H1 (cell line): ENCODE results near the gene MYO7B. TPM values are rescaled to one million over a fixed set of nuclear protein-coding genes. Genes with fewer than 3 reads are reported as not detected.

ENCODE experiments used
- CTCF ChIA-PET: fragments of 300-600 bp; sonication (Branson Sonifier 250); formaldehyde crosslinking; loops from one replicate; lab custom pipeline; 2021; ENCODE audit not compliant: partially characterized antibody; lab: Charles Lee
- POLR2A ChIA-PET: fragments of 300-600 bp; sonication (Branson Sonifier 250); formaldehyde crosslinking; loops from one replicate; lab custom pipeline; 2021; ENCODE audit warnings: inconsistent platforms; ENCODE audit not compliant: partially characterized antibody; lab: Charles Lee
- DNase-seq, 2 experiments: peaks; one replicate each; pipeline versions ENCODE4 v3.0.0 to v3.0.0-alpha.2; 2010 to 2022; ENCODE audit warnings: low spot score in 2 of 2, low read depth in 1 of 2, mixed read lengths in 1 of 2
- FAIRE-seq: peaks from 2 replicates; lab custom pipeline; 2011; peaks lifted over from hg19 to GRCh38; lab: Jason Lieb, UNC
- H2AFZ ChIP-seq: 2 replicates; pipeline ENCODE4 v1.8.1; 2012; ENCODE audit warnings: low read length, inconsistent platforms
- H2AK5ac ChIP-seq: 2 replicates; pipeline ENCODE4 v1.6.1; 2013; ENCODE audit warnings: low read depth, low read length
- H2BK120ac ChIP-seq: replicated peaks from 2 replicates; pipeline ENCODE3; 2013; ENCODE audit warnings: low read depth, low read length, inconsistent platforms
- H2BK12ac ChIP-seq: 2 replicates; pipeline ENCODE4 v1.6.1; 2013; ENCODE audit warnings: low read depth, low read length
- H2BK15ac ChIP-seq: 2 replicates; pipeline ENCODE4 v1.6.1; 2013; ENCODE audit warnings: low read length
- H2BK20ac ChIP-seq: 2 replicates; pipeline ENCODE4 v1.6.1; 2013; ENCODE audit warnings: low read length
- H2BK5ac ChIP-seq: 2 replicates; pipeline ENCODE4 v1.6.1; 2013; ENCODE audit warnings: low read depth, low read length
- H3K14ac ChIP-seq: 2 replicates; pipeline ENCODE4 v1.6.1; 2013; ENCODE audit warnings: inconsistent platforms; ENCODE audit not compliant: insufficient read length
- H3K18ac ChIP-seq: 2 replicates; pipeline ENCODE4 v1.6.1; 2013; ENCODE audit warnings: low read length; ENCODE audit errors: extremely low read depth
- H3K23ac ChIP-seq: 2 replicates; pipeline ENCODE4 v1.6.1; 2013; ENCODE audit warnings: inconsistent platforms; ENCODE audit not compliant: insufficient read length
- H3K23me2 ChIP-seq: 2 replicates; pipeline ENCODE4 v1.6.1; 2013; ENCODE audit warnings: low read depth, low read length
- H3K27ac ChIP-seq: 2 replicates; pipeline ENCODE4 v1.6.1; 2011; ENCODE audit warnings: low read depth, low read length, inconsistent platforms
- H3K27me3 ChIP-seq, 4 experiments: replicated peaks in 1 of 4; 1 replicate in 1 of 4; 2 replicates in 3 of 4; pipeline versions ENCODE4 v1.6.1 to v1.8.1; 2011 to 2013; ENCODE audit warnings: low read length in 3 of 4, mild to moderate bottlenecking in 3 of 4, inconsistent platforms in 2 of 4, mixed read lengths in 2 of 4, moderate library complexity in 1 of 4; ENCODE audit not compliant: control insufficient read depth in 3 of 4, insufficient read depth in 3 of 4; ENCODE audit errors: extremely low read depth in 1 of 4
- H3K36me3 ChIP-seq, 4 experiments: 2 replicates each; pipeline versions ENCODE4 v1.6.1 to v1.8.1; 2011 to 2013; ENCODE audit warnings: mild to moderate bottlenecking in 4 of 4, low read length in 3 of 4, moderate library complexity in 2 of 4, control low read depth in 1 of 4, inconsistent platforms in 1 of 4; ENCODE audit not compliant: insufficient read depth in 4 of 4, control insufficient read depth in 2 of 4
- H3K4ac ChIP-seq: replicated peaks from 2 replicates; pipeline ENCODE3; 2013; ENCODE audit warnings: low read length, low read depth, mixed read lengths, inconsistent platforms; ENCODE audit not compliant: insufficient read length
- H3K4me1 ChIP-seq, 4 experiments: replicated peaks in 1 of 4; 1 replicate in 1 of 4; 2 replicates in 3 of 4; pipeline versions ENCODE4 v1.6.1 to v1.8.1; 2011 to 2013; ENCODE audit warnings: low read length in 3 of 4, inconsistent platforms in 2 of 4, mixed read lengths in 1 of 4; ENCODE audit not compliant: insufficient read depth in 4 of 4, control insufficient read depth in 3 of 4
- H3K4me2 ChIP-seq, 2 experiments: 2 replicates each; pipeline versions ENCODE4 v1.6.1 to v1.8.1; 2011 to 2013; ENCODE audit warnings: low read depth in 2 of 2, low read length in 2 of 2, control low read depth in 1 of 2, inconsistent platforms in 1 of 2, mild to moderate bottlenecking in 1 of 2; ENCODE audit not compliant: insufficient read depth in 1 of 2
- H3K4me3 ChIP-seq, 4 experiments: fragments of 200-600, 300-600 bp in 1 of 4; sonication (generic), shearing (Covaris generic), sonication (Bioruptor Twin) in 1 of 4; 2 replicates each; pipeline versions ENCODE4 v1.5.1 to v1.8.1; 2011 to 2016; ENCODE audit warnings: low read length in 4 of 4, low read depth in 3 of 4, control low read depth in 2 of 4, inconsistent platforms in 2 of 4, mild to moderate bottlenecking in 2 of 4, mixed read lengths in 1 of 4, moderate library complexity in 1 of 4; ENCODE audit not compliant: insufficient read depth in 2 of 4; ENCODE audit errors: extremely low read depth in 1 of 4
- H3K56ac ChIP-seq: replicated peaks from 2 replicates; pipeline ENCODE3; 2013; ENCODE audit warnings: low read depth, mild to moderate bottlenecking, mixed read lengths, low read length, inconsistent platforms; ENCODE audit not compliant: insufficient read length
- H3K79me1 ChIP-seq: 2 replicates; pipeline ENCODE4 v1.6.1; 2013; ENCODE audit warnings: low read depth, low read length, control low read depth
- H3K79me2 ChIP-seq, 2 experiments: 2 replicates each; pipeline versions ENCODE4 v1.6.1 to v1.8.1; 2012 to 2013; ENCODE audit warnings: low read length in 2 of 2, mild to moderate bottlenecking in 2 of 2, inconsistent platforms in 1 of 2; ENCODE audit not compliant: insufficient read depth in 2 of 2, control insufficient read depth in 1 of 2
- H3K9ac ChIP-seq, 4 experiments: replicated peaks in 1 of 4; 1 replicate in 1 of 4; 2 replicates in 3 of 4; pipeline versions ENCODE4 v1.6.1 to v1.8.1; 2011 to 2013; ENCODE audit warnings: low read depth in 3 of 4, low read length in 3 of 4, control low read depth in 2 of 4, mild to moderate bottlenecking in 2 of 4, moderate library complexity in 2 of 4, inconsistent platforms in 1 of 4; ENCODE audit errors: extremely low read depth in 1 of 4
- H3K9me3 ChIP-seq, 2 experiments: 2 replicates each; pipeline versions ENCODE4 v1.6.1 to v1.8.1; 2012 to 2013; ENCODE audit warnings: mild to moderate bottlenecking in 2 of 2, moderate library complexity in 2 of 2, control low read depth in 1 of 2, inconsistent platforms in 1 of 2, low read depth in 1 of 2, low read length in 1 of 2, mixed read lengths in 1 of 2; ENCODE audit not compliant: insufficient read depth in 2 of 2
- H4K20me1 ChIP-seq, 2 experiments: replicated peaks in 1 of 2; 2 replicates each; pipeline versions ENCODE3 to v1.8.1; 2011 to 2013; ENCODE audit warnings: inconsistent platforms in 2 of 2, low read length in 2 of 2, mild to moderate bottlenecking in 1 of 2; ENCODE audit not compliant: insufficient read depth in 2 of 2, control insufficient read depth in 1 of 2
- H4K5ac ChIP-seq: 2 replicates; pipeline ENCODE4 v1.6.1; 2013; ENCODE audit warnings: low read length, low read depth, mixed read lengths, inconsistent platforms; ENCODE audit not compliant: insufficient read length
- H4K8ac ChIP-seq: 2 replicates; pipeline ENCODE4 v1.8.0; 2013; ENCODE audit warnings: mild to moderate bottlenecking, moderate library complexity, low read length, inconsistent platforms; ENCODE audit not compliant: insufficient read depth; ENCODE audit errors: extremely low read depth
- H4K91ac ChIP-seq: replicated peaks from 2 replicates; pipeline ENCODE3; 2013; ENCODE audit warnings: low read length, mixed read lengths, inconsistent platforms; ENCODE audit not compliant: insufficient read length
- HDAC6 ChIP-seq: IDR thresholded peaks from one replicate; pipeline ENCODE4 v1.7.1; 2012; ENCODE audit warnings: low read depth, mild to moderate bottlenecking, inconsistent platforms, low read length, moderate library complexity
- POLR2A ChIP-seq, 2 experiments: IDR thresholded peaks; 1 replicate in 1 of 2; 2 replicates in 1 of 2; pipeline ENCODE4 v1.6.1; 2011; ENCODE audit warnings: low read depth in 2 of 2, low read length in 2 of 2, mild to moderate bottlenecking in 2 of 2; ENCODE audit errors: control extremely low read depth in 1 of 2
- USF2 ChIP-seq: IDR thresholded peaks from 2 replicates; pipeline ENCODE4 v1.6.1; 2011; ENCODE audit warnings: low read length, improper control_type of control experiment
- WGBS, 2 experiments: shearing (Covaris generic) in 1 of 2; methylation state at CpG; one replicate each; pipeline versions ENCODE4 v1.1.6 to v1.1.7; 2013 to 2015; ENCODE audit warnings: low lambda C conversion rate in 2 of 2, mixed read lengths in 2 of 2, inconsistent platforms in 1 of 2, low coverage in 1 of 2, missing lambda C conversion rate in 1 of 2; ENCODE audit not compliant: insufficient replicate concordance in 2 of 2, insufficient coverage in 1 of 2, insufficient read length in 1 of 2; ENCODE audit errors: extremely low coverage in 1 of 2, missing lambda C conversion rate in 1 of 2; 5-methylcytosine and 5-hydroxymethylcytosine counted together
- polyA plus RNA-seq, 7 experiments: library from polyadenylated mRNA; depleted of rRNA in 3 of 7; stranded (reverse) in 5 of 7; unstranded in 2 of 7; fragments of >200 nt in 5 of 7; fragments of 200-250 nt in 2 of 7; gene quantifications; 1 replicate in 5 of 7; 2 replicates in 1 of 7; 4 replicates in 1 of 7; pipeline versions ENCODE4 v1.2.1 to v1.2.3, GENCODE V29; 2011 to 2013; ENCODE audit warnings: missing spikeins in 2 of 7, mixed read lengths in 2 of 7
- total RNA-seq: library from RNA; stranded (reverse); fragmentation: NEBNext Ultra II Directional; extraction: Animal tissue kit (Norgen Biotek cat#: 25700); gene quantifications from 2 replicates; pipeline ENCODE4 v1.2.1, GENCODE V29; 2021

MYO7B gene
- total and polyA plus RNA-seq, 2 of the 8 experiments (the other 6 are each of a cell fraction or from before 2014, with no cell fraction given) = not detected

- Histone ChIP-seq H2BK120ac (no peak overlapping the region), H2BK5ac (no peak overlapping the region), H3K56ac (no peak overlapping the region), H2AK5ac (no peak overlapping the region), H3K9ac (no peak overlapping the region), H3K79me1 (no peaks in the 10 kb centered on the region), H4K91ac (no peak overlapping the region), H3K4me2 (no peak overlapping the region), H2AFZ (no peak overlapping the region; the same call in 1 of the 2 replicates), H3K14ac (no peak overlapping the region), H3K4ac (no peak overlapping the region), H3K27ac (no peak overlapping the region), H3K23me2 (no peaks in the 10 kb centered on the region), H3K18ac (no peak overlapping the region), H2BK20ac (no peak overlapping the region), H4K5ac (no peak overlapping the region), H4K8ac (peak overlapping the region; percentile 43; the same call in 1 of the 2 replicates), H3K4me3 (no peak overlapping the region), H3K36me3 (no peaks in the 10 kb centered on the region), H2BK15ac (no peak overlapping the region), H3K9me3 (no peaks in the 10 kb centered on the region; a peak in 1 of 4 replicates), H3K27me3 (peaks cover 0 to 2% (median 0%) of the 10 kb centered on the region in 4 experiments; a peak in 1 of 7 replicates), H4K20me1 (no peaks in the 10 kb centered on the region), H3K4me1 (no peaks in the 10 kb centered on the region), H3K79me2 (no peaks in the 10 kb centered on the region), H2BK12ac (no peak overlapping the region), H3K23ac (no peak overlapping the region)
- 88% methylated on average over 7 of the region's 7 CpGs; no CpG with 5 or more reads in 1 of the 2 experiments for WGBS, 2 experiments
- DNase-seq (no peak), FAIRE-seq (no peak)
- ChIA-PET CTCF (interaction anchor here (1.2 to 8.1 kb wide), 5 partner anchors 10 to 44 kb away, joined by 3 to 54 read pairs (median 4); no protein-coding TSS in a partner anchor), POLR2A (no interaction called here)
- TF ChIP-seq POLR2A (IDR thresholded peaks at IDR 0.05; ENCODE audit: control extremely low read depth in 1 of 2, low read depth in 2 of 2, low read length in 2 of 2) = no peak
- no peak for TF ChIP-seq HDAC6
- TF ChIP-seq USF2 = no peak
Measured at GRCh38 chr2:127605691-127606263, 70.3 kb downstream of the MYO7B start.
